Activated CD4-positive, alpha-beta T cell treated with anti-CD3 and anti-CD28 coated beads, Interleukin-2, Interleukin-6, amounts not matched to agents 100 ng/mL and 50 ng/mL, durations not matched to agents 16 hours and 8 hours (primary cell): ENCODE measurements around the gene PELO.
"Not testable (repeated sequence)": the region's sequence is repeated elsewhere in the genome, so short reads cannot be mapped to it uniquely, and the experiment has no call there.

Experiments
- DNase-seq: peaks from one replicate; pipeline ENCODE4 v3.0.0-alpha.2; 2020

Gene PELO

DNA sequence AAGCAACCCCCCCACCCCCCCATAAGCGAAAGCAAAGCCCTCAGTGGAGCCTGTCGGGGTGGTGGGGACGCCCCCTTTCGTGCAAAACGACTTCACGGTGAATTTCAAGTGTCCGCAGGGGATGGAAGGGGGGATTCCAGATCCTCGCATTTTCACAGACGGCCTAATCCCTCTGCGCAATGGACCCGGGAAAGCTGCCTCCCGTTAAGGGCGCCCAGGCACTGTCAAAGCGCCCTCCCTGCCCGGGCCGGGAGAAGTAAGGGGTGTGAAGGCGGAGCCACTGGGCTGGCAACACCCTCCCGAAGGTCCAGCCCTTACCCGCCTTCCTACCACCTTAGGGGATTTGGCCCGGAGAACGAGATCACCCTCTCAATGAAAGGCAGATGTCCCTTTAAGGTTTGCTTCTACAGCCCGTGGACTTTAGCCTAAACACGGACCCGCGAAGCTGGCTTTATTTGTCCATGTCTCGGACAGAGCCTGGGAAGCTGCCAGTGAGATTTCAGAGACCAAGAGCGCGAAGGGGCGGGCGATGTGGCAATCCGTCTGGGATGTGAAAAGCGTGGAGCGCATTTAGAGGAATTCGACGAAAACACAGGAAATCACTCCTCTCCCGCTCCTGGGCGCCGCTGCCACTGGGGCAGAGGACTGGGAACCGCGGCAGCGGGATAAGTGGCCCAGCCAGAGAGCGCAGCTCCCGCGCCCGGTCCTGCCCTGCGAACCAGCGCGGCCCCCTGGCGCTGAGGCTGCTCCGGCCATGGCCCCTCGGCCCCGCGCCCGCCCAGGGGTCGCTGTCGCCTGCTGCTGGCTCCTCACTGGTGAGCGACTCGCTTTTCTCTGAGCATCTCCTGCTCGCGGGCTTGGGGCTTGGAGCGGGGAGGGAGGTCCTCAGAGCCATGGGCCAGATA lies at the start of gene PELO, which contains the start of gene ITGA1:
Gene PELO, plus strand, starts transcription at position 317 of the 905 bp plus-strand sequence. CDS start 12,479 bp downstream, outside the sequence.
Gene ITGA1, plus strand, starts transcription at position 317 of the 905 bp plus-strand sequence. Its CDS starts 438 bp downstream, at position 755.
- DNase-seq = peak; percentile 61

DNA sequence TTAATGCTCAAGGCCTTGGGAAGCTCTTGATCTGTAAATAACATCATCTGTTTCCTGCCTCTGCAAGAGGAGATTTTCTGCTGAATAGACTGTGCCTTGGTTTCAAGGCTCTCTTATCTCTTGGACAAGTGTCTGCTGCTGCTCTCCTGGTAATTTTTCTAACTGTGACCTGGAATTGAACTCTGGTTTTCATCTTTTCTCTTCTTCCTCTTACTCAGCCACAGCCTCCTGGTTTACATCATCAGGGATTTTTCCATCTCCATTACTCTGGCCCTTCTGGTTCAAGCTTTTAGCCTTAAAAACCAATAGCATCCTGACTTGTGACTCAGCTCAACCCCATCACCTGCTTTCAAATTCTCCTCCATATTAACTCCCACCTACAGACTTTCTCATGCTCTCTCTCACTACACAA lies 49.6 kb upstream of the PELO start:
- DNase-seq = peak; percentile 28

DNA sequence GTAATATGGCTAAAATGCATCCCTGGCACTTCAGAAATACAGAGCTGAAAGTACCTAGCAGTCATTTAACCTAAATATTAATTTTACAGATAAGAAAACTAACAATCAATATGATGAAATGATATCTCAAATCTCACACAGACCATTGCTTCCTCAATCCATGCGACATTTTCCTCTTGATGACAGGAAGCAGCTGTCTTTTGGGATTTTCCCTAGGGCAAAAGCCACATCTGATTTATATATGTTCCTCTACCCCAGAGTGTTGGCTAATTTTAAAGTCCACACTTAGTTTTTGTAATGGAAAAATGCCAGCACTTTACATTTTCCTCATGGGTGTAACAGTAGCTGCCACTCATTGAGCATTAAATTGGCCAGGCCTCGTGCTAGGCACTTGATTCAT lies 47.7 kb upstream of the PELO start:
- DNase-seq = no peak

DNA sequence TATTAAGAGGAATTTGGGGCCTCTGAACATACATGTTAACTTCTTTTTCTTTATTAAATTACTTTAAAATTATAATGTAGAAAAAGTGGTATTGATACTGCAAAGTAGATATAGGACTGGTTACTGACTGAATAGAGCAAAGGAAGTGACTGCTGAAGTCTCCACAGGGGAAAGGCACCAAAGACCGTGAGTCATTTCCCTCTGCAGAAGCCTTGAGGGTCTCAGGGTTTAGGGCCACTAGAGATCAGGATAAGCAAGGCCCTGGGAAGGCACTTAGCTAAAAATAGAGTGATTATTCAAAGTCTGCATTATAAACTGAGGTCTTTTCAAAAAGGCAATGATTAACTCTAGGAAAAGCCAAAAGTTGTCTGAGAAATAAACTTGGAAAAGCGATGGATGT lies 44.7 kb upstream of the PELO start:
- peak; percentile 33 for DNase-seq

DNA sequence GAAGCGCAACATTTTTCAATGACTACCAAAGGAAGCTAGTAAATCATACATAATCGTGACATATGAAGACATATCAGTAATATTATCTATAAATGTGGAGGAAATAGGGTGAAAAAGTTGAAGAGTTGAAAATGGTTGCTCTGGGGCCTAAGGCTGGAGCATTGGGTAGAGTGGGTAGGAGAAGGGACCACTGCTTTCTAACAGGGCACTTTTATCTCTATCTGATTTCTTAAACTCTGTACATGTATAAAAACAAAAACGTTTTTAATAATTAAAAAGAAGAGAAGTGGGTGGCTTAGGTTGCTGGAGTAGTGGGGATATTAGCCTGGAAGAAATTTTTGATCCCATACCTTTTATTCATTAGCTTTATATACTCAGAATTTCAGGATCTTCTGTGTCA lies 44.2 kb upstream of the PELO start:
- no peak for DNase-seq

DNA sequence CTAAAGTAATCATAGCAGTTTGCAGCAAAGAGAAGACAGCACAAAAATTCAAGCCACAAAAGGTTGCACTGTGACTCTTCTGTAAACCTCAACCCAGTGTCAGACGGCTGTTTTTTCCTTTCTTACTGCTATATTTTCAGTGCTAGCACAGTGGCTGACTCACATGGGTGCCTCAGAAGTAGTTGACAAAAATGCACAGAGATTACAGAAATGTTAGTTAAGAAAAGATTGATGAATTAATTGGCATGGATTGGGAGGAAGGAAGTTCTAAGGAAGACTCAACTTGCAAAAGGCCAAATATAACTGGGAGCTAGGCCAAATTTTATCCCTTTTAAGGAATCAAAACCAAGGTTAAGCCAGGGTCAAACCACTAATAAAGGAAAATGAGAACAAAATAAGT lies 43.7 kb upstream of the PELO start:
- peak; percentile 85 for DNase-seq

DNA sequence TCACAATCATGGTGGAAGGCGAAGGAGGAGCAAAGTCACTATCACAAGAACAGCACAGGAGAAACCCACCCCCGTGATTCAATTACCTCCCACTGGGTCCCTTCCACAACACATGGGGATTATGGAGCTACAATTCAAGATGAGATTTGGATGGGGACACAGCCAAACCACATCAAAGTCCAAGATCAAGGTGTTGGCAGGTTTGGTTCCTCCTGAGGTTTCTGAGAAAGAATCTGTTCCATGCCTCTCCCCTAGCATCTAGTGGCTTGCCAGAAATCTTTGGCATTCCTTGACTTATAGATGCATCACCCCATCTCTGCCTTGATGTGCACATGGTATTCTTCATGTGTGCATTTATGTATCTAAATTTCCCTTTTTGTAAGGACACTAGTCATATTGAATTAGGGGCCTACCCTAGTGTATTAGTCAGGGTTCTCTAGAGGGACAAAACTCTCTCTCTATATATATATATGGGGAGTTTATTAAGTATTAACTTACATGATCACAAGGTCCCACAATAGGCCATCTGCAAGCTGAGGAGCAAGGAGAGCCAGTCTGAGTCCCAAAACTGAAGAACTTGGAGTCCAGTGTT lies 42.8 kb upstream of the PELO start:
- not testable (repeated sequence) for DNase-seq

GRCh38 chr5:52746539-52746938 lies 41.2 kb upstream of the PELO start:
- no peak for DNase-seq

DNA sequence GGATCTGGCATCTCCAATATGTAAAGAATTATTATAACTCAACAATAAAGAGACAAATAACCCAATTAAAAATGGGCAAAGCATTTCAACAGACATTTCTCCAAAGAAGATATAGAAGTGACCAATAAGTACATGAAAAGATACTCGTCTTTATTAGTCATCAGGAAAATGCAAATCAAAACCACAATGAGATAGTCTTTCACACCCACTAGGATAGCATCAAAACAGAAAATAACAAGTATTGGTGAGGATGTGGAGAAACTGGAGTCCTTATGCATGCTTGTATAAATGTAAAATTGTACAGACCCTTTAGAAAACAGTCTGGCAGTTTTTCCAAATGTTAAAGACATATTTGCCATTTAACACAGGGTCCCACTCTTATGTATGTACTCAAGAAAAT lies 39.1 kb upstream of the PELO start:
- peak; percentile 56 for DNase-seq

DNA sequence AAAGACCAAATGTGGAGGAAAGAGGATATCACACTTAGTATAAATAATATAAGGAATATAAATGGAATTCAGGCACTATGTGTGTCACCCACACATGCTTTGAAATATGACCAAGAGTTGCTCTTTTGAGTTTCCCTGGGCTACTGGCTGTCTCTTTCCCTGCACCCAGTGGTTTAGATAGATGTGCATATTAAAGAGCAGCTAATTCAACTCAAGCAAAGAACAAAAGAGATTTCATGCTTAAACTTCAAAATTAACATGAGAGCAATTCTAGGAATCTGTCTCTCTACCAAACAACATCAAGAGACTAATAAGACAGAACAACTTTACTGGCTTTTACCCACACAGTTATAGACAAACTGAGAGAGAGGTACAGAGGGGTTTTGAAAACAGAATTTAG lies 38.0 kb upstream of the PELO start:
- DNase-seq = no peak

DNA sequence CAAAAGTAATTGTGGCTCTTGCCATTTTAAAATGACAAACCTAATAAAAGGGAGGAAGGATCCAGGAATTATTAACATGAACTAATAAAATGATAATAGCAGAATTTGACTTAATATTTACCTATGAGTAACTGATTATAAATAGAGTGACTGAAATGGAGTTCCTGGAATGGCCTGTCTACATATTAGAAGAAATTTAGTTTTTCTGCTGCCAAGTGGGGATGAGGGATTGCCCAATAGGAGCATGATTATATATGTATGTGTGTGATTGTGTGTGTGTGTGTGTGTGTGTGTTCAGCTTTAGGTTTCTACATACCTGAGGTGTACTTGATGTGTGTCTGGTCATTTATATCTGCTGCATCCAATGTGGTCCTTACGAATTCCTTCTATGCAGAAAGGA lies 36.6 kb upstream of the PELO start:
- no peak for DNase-seq

DNA sequence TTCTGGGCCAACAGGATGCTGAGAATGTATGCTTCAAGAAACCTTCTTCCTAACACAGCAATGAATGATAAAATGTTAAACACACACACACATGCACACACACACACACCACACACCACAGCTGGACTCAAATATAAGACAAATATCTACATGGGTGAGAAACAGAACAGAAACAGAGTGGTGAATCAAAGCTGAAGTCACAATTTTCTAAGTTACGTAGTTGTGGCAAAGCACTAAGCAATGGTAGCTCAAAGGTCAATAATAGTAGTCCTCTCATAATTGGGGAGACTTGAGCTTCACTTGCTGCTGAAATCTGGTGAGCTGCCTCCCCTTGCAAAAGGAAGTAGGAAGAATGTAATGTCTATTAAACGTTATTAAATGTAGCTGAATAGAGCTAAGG lies 33.7 kb upstream of the PELO start:
- DNase-seq = no peak

DNA sequence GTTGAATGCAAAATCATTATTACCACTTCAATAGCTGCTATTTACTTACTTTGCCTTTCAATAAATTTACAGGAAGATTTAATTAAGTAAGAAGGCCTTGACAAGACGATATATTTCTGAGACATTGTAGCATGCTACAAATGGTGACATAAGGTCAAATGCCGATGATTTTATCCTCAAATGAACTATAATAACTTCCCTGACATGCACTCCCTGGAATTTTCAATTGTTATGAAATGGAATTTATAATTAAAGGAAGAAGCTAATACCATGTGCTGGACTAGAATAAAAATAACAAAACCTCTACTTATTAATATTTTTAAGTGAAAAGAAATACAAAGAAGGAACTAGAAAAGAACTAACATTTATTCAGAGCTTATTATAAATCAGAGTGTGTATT lies 30.2 kb upstream of the PELO start:
- no peak for DNase-seq

DNA sequence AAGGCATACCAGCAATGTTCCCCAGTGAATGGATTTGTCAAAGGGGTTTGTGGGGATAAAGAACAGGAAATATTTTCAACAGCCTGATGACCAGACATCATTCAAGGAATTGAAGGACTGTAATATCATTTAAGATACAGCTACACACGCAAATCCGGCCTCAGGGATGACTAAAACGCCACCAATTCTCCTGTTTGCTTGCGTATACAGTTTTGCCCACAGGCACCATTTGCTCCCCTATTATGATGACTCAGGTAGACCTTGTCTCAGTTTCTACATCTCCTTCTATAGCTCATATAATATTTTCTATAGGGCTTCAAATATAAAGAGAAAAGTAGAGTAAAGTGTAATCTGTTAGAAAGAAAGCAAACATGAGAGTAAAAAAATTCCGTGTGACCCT lies 29.7 kb upstream of the PELO start:
- DNase-seq = no peak

DNA sequence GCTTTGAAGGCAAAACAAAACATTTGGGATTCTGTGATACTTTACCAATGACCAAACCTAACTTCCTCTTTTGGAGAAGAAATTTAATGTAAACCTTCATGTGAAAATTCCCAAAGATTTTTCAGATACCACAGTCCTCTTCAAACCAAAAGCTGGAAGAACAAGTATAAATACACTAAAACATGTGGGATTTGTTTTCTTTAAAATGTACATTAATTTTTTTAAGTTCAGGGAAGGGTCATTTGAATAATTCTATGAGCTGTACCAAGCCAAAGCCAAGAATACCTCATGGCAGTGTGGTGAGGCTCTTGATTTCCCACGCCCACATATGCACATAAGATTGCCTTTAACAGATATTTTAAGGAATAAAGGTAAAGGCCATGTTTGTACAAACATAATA lies 28.4 kb upstream of the PELO start:
- no peak for DNase-seq

- DNase-seq = no peak
Observed at GRCh38 chr5:52760695-52761366, 26.9 kb upstream of the PELO start.

GRCh38 chr5:52767217-52767743 lies 20.4 kb upstream of the PELO start:
- no peak for DNase-seq

DNA sequence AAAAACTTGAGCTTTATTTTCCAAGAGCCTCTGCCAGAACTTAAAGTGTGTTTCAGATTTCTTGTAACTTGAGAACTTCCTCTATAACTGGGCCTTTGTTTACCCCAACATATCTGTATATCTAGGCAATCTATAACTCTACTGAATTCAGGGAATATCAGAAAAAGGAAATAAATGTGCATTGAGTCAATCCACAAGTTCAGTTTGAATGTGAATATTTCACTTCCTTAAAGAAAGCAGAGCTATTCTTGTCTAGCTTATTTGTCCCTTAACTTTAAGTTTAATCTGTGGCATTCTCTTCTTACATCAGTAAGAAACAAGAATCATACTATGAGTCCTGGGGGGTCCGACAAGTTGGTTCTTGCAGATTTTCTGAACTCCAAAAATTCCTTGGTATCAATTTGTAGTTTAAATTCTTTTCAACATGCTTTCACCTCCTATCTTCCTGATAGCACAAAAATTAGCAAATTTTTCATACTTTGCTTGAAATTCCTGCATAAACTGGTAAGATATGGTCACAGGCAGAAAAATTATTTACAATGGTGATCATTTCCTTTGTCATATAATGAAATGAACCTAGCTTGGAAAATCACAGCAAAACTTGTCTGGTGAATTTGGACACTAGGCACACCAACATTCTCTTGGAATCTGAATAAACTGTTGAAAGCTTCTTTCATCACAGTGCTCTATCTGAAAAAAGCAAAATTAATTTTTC lies 19.8 kb upstream of the PELO start:
- no peak for DNase-seq

DNA sequence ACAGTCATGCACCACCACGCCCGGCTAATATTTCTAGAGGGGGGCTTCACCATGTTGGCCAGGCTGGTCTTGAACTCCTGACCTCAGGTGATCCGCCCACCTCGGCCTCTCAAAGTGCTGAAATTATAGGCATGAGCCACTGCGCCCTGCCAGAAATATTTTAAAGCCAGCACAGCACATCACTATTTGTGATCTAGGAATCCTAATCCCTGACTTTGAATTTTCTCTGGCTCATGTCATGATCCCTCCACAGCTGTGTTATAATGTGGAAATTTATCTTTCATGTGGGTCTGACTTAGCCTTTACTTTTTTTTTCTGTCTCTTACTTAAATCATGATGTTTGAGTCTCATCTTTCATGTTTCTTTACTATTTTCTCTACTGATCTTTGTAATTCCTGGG lies 18.7 kb upstream of the PELO start:
- DNase-seq = no peak

DNA sequence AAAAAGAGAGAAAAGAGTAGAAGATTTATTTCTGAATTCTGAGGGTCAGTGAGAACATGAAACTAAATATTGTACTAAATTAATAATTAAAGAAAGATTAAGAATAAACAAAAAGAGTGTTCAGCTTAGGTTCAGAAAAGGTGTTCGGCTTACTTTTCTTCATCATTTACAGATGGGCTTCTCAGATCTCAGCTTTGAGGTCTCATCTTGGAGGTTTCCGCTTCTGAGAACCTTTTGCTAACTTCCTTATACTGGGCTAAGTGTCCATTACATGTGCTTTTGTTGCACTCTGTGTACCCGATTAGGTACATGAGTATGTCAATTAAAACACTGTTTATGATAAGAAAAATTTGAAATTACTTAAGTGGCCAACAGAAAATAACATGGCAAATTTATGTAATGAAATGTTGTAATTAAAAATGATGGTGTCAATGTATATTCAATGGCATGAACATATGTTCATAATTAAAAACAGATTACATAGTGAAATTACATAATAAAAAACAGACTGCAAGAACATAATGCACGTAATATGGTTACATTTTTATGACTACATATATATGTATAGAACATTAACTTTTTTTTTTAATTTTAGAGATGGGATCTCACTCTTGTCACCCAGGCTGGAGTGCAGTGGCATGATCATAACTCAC lies 17.3 kb upstream of the PELO start:
- no peak for DNase-seq

DNA sequence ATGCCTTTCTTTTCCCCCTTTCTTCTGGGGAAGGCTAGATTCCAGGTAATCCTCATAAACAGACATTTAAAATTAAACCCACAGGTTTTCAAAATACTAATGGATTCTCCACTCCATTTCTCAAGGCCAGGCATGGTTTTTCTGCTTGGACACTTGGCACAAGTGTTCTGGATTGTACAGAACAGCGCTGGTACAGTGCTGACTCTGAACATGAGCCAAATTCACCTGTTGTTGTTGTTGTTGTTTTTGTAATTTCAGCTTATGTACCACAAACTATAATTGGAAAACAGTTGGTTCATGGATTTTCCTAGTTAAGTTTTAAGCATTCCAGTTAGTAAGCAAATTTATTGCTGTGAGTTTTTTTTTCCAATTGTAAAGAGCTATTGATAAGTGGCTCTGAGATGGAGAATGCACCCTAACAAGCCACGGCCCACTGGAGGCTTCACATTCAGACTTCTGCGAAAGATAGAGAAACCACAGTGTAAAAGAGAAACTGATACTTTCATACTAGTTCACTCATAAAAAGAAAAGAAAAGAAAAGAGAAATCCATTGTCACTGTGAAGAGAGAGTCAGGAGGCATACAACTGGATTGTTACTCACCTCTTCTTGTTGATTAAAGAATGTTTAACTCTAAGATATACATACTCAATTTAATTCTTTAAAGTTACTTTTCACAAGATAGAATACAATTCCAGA lies 16.2 kb upstream of the PELO start:
- peak; percentile 71 for DNase-seq

GRCh38 chr5:52772668-52773067 lies 15.0 kb upstream of the PELO start:
- no peak for DNase-seq
